ENCODE results near the gene HS6ST3.
"Not testable (repeated sequence)": the region's sequence is repeated elsewhere in the genome, so short reads cannot be mapped to it uniquely, and the experiment has no call there.

Gene HS6ST3

DNA sequence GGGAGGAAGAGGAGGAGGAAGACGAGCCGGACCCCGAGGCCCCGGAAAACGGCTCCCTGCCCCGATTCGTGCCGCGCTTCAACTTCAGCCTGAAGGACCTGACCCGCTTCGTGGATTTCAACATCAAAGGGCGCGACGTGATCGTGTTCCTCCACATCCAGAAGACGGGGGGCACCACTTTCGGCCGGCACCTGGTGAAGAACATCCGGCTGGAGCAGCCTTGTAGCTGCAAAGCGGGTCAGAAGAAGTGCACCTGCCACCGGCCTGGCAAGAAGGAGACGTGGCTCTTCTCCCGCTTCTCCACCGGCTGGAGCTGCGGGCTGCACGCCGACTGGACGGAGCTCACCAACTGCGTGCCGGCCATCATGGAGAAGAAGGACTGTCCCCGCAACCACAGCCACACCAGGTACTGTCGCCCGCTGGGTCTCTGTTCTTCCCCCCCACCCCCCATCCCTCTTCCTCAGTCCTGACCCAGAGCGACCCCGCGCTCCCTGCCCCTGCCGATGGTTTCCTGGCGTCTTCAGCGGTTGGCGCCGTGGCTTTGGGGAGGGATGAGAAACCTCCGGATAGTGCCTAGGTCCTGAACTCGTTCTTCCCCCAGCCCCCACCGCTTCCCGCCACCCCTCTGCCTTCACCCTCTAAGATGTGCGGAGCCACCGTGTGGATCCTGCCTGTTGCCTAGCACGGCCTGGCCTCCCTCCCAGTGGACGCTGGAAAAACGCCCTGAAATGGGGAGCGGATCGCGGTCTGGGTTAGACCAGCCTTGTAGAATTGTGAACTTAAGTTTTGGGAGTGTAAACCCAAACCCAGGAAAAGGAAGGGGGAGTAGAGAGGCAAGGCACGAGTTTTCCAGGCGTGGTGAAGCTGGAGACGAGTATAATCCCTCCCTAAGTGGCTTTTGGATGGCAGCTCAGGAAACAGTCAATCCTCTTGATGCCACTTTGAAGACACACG, 1.5 kb downstream of the HS6ST3 start:
- DNase-seq (ENCODE audit: low read depth), result no peak

DNA sequence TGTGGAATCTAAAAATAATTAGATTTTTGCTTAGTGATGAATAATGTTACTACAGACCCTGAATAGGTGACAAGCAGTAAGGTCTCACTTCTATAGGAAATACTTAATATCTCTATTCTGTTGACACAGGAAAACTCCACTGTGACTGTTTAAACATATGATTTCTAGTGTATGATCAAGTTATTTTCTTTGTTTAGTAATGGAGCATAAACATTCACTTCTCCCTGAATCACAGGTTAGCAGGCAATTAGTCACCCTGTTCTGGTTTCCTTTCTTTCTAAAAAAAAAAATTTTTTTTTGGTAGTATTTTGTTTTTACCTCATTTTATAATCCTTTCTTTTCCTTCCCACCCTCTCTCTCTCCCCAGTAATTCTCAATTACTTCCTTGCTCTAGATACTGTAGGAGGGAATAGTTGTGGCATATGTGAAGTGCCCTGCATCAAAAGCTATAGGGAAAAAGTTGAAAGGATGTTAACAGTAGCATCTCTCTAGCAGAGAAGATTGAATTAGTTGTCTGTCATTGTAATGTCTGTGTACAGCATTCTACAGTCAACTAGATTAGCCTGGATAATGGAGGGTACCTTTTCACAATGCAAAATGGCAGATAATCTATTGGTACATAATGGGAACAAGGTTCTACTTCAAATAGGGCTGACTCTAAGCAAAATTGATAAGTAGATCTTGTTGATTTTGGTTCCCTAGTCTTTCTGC, 3.5 kb downstream of the HS6ST3 start:
- DNase-seq (ENCODE audit: low read depth), result no peak

DNA sequence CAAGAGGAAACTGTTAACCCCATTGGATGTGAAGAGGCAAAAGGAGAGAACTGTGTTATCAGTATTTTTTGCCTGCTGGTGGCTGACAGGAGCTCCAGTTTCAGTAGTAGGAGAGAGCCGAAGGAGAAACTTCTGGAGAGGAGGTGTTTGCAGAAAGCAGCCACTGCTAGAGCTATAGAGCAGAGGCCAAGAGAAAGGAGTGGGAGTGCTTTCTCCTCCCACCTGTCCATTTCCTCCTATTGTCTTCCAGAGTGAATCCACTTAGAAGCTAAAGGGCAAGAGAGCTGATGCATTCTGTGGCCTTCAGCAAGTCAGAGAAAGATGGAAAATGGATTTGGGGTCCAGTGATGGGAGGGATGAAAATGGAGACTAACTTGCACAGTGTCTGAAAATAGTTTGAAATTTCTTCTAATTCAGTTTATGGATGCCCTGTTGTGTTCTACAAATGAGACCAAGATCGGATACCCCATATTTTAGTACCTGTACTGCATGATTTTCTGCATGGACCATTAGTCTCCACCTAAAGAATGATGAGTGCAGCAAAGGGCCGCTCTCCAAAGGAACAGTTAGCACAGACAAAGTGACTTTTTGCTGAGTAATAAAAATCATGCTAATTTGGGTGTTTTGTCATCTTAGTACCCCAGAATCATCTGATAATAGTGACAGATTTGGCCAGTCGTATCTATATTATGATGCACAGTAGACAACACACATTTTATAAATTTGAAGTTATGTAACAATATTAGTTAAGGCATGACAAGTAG, 10.7 kb downstream of the HS6ST3 start:
- DNase-seq (ENCODE audit: low read depth), result no peak

DNA sequence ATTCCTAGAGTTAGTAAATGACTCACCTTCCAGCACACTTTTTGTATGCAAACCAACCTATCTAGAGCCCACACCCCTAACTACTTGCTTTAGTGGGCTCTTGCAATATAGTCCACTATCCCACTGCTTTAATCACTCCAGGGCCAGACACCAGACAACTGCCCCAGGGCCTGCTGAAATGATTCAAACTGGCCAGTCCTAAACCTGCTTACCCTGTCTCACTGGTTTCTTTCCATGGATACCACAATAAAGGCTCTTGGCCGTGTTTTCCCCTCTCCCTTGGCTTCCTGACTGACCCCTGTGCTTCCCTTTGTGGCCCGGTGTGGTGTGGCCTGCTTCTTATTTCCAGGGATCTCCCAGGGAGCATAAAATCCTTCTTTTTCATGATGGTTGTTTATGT, 14.6 kb downstream of the HS6ST3 start:
- DNase-seq (ENCODE audit: low read depth), result no peak

DNA sequence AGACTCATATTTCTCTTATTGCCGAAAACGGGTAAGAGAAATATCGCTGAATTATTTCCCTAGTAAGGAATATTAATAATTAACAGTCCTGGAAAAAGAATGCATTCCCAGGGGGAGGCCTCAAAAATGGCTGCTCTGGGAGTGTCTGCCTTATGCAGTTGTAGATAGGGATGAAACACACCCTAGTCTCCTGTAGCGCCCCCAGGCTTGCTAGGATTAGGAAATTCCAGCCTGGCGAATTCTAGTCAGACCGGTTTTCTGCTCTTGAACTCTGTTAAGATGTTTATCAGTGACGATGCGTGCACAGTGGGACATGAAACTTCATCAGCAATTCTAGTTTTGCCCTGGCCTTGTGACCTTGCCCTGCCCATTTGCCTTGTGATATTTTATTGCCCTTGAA, 18.2 kb downstream of the HS6ST3 start:
- DNase-seq (ENCODE audit: low read depth), result not testable (repeated sequence)

DNA sequence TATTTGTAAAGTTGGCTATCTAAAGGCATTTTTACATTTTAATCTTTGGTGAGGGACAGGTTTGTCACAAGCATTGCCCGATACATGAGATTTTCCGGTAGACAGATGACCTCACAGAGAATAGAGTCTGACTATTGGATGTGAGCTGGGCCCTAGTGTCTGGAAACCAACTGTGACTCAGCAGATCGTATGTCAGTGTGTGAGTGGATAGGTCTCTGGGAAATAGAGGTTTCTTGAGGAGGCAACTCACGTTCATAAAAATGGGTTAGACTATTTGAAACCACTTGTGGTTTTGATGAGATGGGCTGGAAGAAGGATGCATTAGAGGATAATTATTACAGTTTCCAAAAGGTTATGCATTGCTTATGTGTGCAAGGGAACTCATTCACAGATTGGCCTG, 19.2 kb downstream of the HS6ST3 start:
- DNase-seq (ENCODE audit: low read depth), result no peak

DNA sequence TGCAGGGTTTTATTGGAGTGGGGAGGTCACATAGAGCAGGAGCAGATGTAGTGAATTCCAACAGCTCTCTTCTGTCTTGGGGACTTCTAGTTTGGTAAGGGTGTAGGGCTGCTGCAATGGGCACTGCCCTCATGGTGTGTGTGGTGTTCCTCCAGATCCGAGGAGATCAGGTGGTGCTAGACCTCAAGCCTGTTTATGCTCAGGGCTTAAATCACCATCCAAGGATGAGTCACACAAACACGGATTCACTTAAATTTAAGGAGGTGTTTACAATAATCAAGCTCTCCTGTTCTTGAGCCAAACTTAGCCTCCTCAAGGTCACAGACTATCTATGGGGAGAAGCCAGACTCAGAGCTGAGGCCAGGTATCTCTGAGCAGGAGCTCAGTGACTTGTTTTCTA, 23.0 kb downstream of the HS6ST3 start:
- DNase-seq (ENCODE audit: low read depth), result no peak

DNA sequence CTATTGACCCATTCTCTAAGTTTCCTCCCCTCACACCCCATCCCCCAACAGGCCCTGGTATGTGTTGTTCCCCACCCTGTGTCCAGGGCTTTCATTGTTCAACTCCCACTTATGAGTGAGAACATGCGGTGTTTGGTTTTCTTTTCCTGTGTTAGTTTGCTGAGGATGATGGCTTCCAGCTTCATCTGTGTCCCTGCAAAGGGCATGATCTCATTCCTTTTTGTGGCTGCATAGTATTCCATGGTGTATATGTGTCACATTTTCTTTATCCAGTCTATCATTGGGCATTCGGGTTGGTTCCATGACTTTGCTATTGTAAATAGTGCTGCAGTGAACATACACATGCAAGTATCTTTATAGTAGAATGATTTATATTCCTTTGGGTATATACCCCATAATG, 25.5 kb downstream of the HS6ST3 start:
- DNase-seq (ENCODE audit: low read depth), result not testable (repeated sequence)

DNA sequence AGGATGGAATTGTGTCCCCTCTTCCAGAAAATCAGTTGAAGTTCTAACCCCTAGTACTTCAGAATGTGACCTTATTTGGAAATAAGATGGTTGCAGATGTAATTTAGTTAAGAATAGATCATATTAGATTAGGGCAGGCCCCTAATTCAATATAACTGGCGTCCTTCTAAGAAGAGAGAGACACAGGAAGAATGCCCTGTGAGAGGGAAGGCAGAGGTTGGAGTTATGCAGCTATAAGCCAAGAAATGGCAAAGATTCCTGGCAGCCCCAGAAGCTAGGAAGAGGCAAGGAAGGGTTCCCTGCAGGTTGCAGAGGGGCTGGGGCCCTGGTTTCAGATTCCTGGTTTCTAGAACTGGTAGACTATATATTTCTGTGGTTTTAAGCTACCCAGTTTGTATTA, 30.0 kb downstream of the HS6ST3 start:
- no peak for DNase-seq (ENCODE audit: low read depth)

DNA sequence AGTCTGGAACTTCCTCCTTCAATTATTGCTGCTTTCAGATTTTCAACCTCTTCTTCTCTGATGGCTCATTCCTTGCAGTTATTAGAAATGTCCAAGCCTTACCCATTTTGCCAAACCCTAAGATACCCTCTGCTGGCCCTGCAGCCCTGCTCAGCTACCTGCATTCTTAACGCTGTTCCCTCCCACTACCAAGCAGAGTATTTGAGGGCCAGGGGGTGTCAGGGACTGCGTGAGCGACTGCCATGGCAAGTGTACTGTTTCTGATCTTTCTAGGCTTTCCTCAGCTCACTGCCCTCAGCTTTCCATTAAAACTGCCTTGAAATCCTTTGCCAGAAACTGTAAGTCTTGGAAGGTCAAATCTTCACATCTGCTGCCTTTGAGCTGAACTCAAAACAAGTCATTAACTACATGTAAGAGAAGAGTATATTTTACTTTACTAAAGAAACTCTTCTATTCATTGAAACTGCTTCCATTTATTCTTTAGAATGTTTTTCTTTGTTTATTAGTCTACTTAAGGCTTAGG, 41.0 kb downstream of the HS6ST3 start:
- no peak for DNase-seq (ENCODE audit: low read depth)

DNA sequence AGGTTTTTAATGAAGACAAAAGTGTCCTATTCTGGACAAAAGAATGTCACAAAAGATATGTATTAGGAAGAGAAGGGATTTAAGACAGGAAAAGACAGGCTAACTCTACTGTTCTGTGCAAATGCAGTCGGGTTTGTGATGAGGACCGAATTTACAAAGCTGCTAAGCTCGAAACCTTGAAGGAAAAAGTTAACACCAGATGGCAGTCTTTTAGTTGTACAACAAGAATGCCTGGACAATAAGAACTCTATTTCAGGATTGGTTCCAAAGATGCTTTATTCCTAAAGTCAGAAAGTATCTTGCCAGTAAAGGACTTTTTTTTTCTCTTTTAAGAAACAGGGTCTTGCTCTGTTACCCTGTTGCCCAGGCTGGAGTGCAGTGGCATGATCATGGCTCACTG, 51.1 kb downstream of the HS6ST3 start:
- DNase-seq (ENCODE audit: low read depth), result peak; percentile 5

DNA sequence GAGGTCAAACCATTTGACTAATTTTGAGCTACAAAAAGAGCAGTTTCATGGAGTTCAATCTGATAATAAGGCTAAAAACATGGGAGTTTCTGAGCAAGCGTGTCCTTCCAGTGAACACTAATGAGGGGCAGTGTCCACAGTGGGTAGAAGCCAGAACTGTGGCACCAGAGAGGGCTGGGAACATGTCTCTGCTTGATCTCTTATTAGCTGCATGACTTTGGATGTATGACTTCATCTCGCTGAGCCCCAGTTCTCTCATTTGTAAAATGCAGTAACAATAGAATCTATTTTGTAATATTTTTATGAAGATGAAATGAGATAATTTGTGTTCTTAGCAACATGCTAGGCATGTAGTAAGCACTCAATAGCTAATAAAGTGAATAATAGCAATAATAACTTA, 69.8 kb downstream of the HS6ST3 start:
- no peak for DNase-seq (ENCODE audit: low read depth)

DNA sequence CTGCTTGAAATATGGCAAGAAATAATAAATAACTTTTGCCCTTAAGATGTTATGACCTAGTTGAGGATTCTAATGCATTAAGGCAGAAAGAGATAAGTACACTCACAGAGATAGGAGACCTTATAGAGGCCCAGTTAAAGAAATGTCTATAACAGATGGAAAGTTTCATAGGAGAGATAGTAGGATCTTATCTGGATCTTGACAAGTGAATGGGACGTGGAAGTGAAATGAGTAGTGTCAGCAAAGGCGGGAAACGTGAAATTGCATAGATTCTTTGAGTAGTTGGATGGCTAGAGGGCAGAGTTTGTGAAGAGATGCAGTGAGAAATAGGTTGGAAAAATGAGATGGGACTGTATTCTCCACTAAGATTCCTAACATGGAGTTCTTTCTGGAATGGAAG, 71.2 kb downstream of the HS6ST3 start:
- DNase-seq (ENCODE audit: low read depth), result no peak

DNA sequence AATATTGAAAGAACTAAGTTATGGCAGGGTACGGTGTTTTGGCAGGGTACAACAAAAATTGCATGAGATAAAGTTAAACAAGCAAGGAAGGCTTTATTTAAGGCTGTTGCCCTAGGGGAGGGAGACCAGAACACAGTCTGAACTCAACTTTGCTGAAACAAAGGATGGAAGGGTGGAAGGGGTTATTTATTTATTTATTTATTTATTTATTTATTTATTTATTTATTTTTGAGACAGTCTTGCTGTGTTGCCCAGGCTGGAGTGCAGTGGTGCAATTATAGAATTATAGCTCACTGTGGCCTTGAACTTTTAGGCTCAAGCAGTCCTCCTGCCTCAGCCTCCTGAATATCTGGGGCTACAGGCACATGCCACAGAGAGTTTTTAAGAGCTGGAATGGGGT, 75.9 kb downstream of the HS6ST3 start:
- DNase-seq (ENCODE audit: low read depth), result no peak

DNA sequence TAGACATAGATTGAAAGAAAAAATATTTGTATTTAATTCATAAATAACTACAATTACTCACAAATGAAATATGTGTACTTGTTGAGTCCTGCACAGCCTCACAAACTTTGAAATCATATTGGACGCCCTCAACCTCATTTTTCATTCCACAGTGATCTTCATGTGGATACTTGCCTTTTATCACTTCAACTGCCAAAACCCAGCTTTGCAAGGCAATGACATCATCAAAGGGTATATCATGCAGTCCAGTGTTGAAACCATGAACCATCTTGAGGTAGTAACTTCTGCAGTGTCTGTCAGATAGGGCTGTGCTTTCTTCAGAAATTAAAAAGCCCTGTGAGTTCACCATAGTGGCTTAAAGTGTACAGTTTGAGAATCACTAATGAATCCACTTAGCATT, 82.2 kb downstream of the HS6ST3 start:
- DNase-seq (ENCODE audit: low read depth), result no peak

DNA sequence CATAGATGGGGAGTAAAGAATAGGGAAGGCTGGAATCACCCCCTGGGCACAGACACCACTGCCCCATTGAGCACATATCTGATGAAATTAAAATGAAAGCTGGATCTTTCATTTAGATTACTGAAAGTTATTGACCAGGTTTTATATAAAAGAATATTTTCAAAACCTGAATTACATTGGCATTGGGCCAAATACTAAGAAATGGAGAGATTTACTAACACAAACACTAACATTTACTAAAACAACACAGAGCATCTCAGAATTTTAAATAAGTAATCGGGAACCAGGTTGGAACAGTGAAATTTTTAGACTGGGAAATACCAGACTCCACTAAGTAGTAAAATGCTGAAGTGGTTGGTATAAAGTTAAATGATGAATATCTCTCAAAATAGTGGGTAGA, 88.9 kb downstream of the HS6ST3 start:
- DNase-seq (ENCODE audit: low read depth), result no peak

DNA sequence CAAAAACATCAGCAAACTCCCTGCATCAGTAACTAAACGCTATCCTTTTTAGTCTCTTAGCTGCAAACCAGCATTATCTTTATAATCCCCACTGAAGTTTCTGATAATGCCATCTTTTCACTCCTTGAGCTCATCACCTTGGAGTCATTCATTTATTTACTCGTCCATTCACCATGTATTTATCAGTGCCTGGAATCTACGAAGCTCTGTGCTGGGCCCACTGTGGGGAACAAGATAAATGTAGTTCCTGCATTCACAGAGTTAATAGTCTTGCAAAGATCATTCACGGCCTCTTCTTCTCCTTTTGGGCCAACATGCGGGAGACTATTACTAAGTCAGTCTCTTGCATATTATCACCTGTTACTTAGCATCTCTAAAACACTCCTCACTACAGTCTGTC, 89.4 kb downstream of the HS6ST3 start:
- no peak for DNase-seq (ENCODE audit: low read depth)

DNA sequence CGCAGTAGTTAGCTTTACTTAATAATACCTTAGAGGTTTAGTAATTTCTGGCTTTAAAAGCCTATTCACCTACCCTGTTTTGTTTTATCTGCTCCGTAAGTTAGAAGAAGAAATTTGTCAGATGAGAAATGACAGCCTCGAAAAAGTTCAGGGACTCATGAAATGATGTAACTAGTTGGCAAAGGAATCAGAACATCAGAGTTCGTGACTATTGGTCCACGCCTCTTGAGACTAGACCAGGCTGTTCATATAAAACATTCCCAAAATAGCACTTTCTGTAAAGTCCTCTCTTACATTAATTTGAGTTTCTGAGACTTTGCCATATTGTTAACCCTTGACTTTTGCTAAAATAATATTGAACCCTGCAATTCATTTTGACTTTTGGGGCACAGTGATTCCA, 92.0 kb downstream of the HS6ST3 start:
- DNase-seq (ENCODE audit: low read depth), result no peak

DNA sequence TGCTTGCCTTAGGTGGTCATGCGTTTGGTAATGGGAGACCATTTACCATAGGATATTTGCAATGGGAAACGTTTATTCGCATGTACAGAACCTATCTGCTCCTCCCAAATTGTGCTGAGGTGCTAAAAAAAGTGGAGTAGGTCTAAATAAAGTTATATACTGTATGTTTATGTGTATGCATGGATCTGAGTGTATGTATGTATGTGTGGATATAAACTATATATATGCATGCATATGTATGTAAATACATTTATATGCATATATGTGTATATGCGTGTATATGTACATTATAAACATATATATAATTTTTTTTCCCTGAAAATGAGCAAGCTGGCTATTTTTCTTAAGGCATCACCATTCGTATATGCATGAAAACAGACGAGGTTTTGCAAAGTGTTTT, 95.9 kb downstream of the HS6ST3 start:
- DNase-seq (ENCODE audit: low read depth), result no peak

DNA sequence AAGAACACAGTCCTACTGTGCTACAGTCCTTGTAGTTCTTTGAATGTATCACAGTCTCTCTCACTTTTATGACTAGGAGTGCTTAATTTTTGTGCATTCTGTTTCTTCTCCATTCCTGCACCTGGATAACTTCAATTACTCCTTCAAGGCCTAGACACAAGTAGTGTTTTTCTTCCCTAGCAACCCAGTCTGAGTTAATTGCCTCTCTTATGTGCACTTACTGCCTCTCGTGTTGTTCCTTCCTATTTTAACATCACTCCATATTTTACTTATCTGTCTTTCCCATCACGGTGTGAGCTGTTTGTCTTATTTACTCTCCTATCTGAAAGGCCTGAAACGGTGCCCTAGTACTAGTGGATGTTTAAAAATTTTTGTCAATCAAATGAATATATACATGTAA, 101.5 kb downstream of the HS6ST3 start:
- DNase-seq (ENCODE audit: low read depth), result no peak

DNA sequence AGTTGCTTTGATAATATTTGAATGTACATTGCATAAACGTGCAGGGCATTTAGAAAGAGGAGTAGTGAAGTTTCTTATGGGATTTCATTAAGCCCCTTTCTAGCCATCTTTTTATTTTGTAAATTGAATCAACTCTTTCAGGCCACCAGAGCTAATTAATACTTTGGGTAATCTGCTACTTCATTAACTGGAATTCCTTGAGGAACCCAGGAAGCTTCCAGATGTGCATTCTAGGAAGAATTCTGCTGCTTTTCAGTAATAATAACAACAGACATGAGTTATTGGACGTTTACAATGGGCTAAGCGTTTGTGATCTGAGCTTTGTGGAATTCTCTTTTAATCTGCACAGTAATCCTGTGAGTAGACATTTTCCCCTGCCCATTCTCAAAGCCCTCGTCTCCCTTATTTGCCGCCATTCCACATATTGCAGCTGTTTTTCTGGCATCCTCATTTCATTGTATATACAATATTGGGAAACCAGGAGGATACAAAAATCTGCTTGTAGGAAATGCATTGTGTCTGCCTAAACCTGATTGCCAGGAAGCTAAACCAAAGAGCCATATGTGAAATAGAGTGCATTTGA, 103.9 kb downstream of the HS6ST3 start:
- no peak for DNase-seq (ENCODE audit: low read depth)

DNA sequence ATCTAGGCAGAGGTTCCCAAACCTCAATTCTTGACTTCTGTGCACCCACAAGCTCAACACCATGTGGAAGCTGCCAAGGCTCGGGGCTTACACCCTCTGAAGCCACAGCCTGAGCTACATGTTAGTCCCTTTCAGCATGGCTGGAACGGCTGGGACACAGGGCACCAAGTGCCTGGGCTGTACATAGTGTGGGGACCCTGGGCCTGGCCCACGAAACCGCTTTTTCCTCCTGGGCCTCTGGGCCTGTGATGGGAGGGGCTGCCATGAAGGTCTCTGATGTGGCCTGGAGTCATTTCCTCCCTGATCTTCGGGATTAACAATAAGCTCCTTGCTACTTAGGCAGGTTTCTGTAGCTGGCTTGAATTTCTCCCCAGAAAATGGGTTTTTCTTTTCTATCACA, 108.1 kb downstream of the HS6ST3 start:
- no peak for DNase-seq (ENCODE audit: low read depth)

Measured in non-pigmented ciliary epithelial cell (primary cell).